IPS-NIHi11 (cell line): Measurements from ENCODE around the gene SFXN2.
"Not testable (repeated sequence)": the region's sequence is repeated elsewhere in the genome, so short reads cannot be mapped to it uniquely, and the experiment has no call there.

ENCODE experiments used
- DNase-seq: peaks from one replicate; pipeline ENCODE4 v3.0.0; 2012; ENCODE audit warnings: mixed read lengths, low spot score

The SFXN2 gene

GRCh38 chr10:102714621-102715455 lies at the start of gene SFXN2:
TSS of gene SFXN2 (plus strand) at chr10:102714636. CDS start at chr10:102726637, 12,001 bp downstream.
- no peak for DNase-seq

- no peak for DNase-seq
These were observed 48.4 kb upstream of the SFXN2 start for GRCh38 chr10:102665904-102666509.

- not testable (repeated sequence) for DNase-seq
These were observed 47.0 kb upstream of the SFXN2 start for GRCh38 chr10:102667411-102667810.

GRCh38 chr10:102668326-102669107 lies 45.9 kb upstream of the SFXN2 start:
- no peak for DNase-seq

- DNase-seq, result peak; percentile 74
These were observed 45.0 kb upstream of the SFXN2 start for GRCh38 chr10:102669206-102670064.

- no peak for DNase-seq
These were observed 44.3 kb upstream of the SFXN2 start for GRCh38 chr10:102670065-102670670.

- no peak for DNase-seq
These were observed 43.5 kb upstream of the SFXN2 start for GRCh38 chr10:102670871-102671434.

GRCh38 chr10:102673236-102673818 lies 41.1 kb upstream of the SFXN2 start:
- DNase-seq, result no peak

- DNase-seq, result peak; percentile 58
These were observed 40.5 kb upstream of the SFXN2 start for GRCh38 chr10:102673819-102674511.

- DNase-seq, result no peak
These were observed 39.9 kb upstream of the SFXN2 start for GRCh38 chr10:102674566-102674965.

GRCh38 chr10:102675011-102675665 lies 39.3 kb upstream of the SFXN2 start:
- DNase-seq, result no peak

GRCh38 chr10:102675666-102676533 lies 38.5 kb upstream of the SFXN2 start:
- DNase-seq, result no peak

- DNase-seq, result no peak
These were observed 37.7 kb upstream of the SFXN2 start for GRCh38 chr10:102676534-102677315.

GRCh38 chr10:102677331-102678067 lies 36.9 kb upstream of the SFXN2 start:
- DNase-seq, result no peak

GRCh38 chr10:102678068-102678400 lies 36.4 kb upstream of the SFXN2 start:
- no peak for DNase-seq

- DNase-seq, result peak; percentile 89
These were observed 35.6 kb upstream of the SFXN2 start for GRCh38 chr10:102678842-102679289.

- no peak for DNase-seq
These were observed 34.8 kb upstream of the SFXN2 start for GRCh38 chr10:102679596-102679995.
